PC-3 (cell line): ENCODE results near the gene DENND2A.

ENCODE experiments used
- EZH2 ChIP-seq: fragments of 300-600 bp; sonication (generic); IDR thresholded peaks from one replicate; pipeline ENCODE4 v1.6.1; 2017; ENCODE audit warnings: antibody characterized with exemption, mild to moderate bottlenecking, low read length; ENCODE audit not compliant: unreplicated experiment
- EZH2phosphoT487 ChIP-seq: fragments of 300-600 bp; sonication (generic); IDR thresholded peaks from 2 replicates; pipeline ENCODE4 v1.6.1; 2018; ENCODE audit warnings: mild to moderate bottlenecking, antibody characterized with exemption, low read length, borderline replicate concordance
- TF ChIP-seq, protein P1 (sequence below): fragments of 300-600 bp; sonication (generic); conservative IDR thresholded peaks from 2 replicates; pipeline ENCODE4 v1.5.1; 2017; ENCODE audit warnings: antibody characterized with exemption, low read depth, mild to moderate bottlenecking, low read length

DNA sequence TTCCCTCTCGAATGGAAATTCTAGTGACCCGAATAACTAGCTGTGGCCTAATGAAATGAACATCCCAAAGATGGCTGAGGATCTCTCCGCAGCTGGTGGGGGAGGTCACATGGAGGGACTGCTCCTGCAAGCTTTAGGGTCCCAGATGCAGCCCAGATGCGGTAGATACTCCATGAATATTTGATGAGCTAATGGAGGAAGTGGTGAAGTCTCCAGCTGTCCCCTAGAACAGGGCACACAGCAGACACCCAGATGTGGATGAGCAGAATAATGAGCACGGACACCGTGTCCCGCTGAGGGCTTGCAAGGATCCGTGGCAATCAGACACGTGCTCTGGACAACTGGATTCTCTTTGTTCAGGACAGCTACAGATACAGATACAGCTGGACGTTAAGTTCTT, 59.2 kb downstream of the DENND2A start:
- TF ChIP-seq EZH2 (no peak), EZH2phosphoT487 (no peak)
- TF ChIP-seq, protein P1, sequence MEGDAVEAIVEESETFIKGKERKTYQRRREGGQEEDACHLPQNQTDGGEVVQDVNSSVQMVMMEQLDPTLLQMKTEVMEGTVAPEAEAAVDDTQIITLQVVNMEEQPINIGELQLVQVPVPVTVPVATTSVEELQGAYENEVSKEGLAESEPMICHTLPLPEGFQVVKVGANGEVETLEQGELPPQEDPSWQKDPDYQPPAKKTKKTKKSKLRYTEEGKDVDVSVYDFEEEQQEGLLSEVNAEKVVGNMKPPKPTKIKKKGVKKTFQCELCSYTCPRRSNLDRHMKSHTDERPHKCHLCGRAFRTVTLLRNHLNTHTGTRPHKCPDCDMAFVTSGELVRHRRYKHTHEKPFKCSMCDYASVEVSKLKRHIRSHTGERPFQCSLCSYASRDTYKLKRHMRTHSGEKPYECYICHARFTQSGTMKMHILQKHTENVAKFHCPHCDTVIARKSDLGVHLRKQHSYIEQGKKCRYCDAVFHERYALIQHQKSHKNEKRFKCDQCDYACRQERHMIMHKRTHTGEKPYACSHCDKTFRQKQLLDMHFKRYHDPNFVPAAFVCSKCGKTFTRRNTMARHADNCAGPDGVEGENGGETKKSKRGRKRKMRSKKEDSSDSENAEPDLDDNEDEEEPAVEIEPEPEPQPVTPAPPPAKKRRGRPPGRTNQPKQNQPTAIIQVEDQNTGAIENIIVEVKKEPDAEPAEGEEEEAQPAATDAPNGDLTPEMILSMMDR: no peak
